PFSK-1 (cell line): ENCODE measurements around the gene SCGB1C2. TPM values are rescaled to one million over a fixed set of nuclear protein-coding genes. Genes with fewer than 3 reads are reported as not detected.
"Not testable (repeated sequence)": the region's sequence is repeated elsewhere in the genome, so short reads cannot be mapped to it uniquely, and the experiment has no call there.

ENCODE experiments used
- FOXP2 ChIP-seq: optimal IDR thresholded peaks from 2 replicates; pipeline ENCODE3; 2011; ENCODE audit warnings: borderline replicate concordance, control low read depth, inconsistent platforms; ENCODE audit not compliant: insufficient read depth; ENCODE audit errors: extremely low read length, extremely low read depth
- POLR2AphosphoS5 ChIP-seq: IDR thresholded peaks from 2 replicates; pipeline ENCODE4 v1.6.1; 2012; ENCODE audit warnings: low read depth, mild to moderate bottlenecking, control low read depth, low read length, moderate library complexity
- REST ChIP-seq, 2 experiments: IDR thresholded peaks; 2 replicates each; pipeline versions ENCODE4 v1.6.1 to v1.8.0; 2011 to 2012; ENCODE audit warnings: low read depth in 2 of 2, low read length in 2 of 2, control low read depth in 1 of 2, inconsistent platforms in 1 of 2, mild to moderate bottlenecking in 1 of 2, moderate library complexity in 1 of 2; ENCODE audit not compliant: insufficient read depth in 1 of 2
- SIN3A ChIP-seq: IDR thresholded peaks from 2 replicates; pipeline ENCODE4 v1.6.1; 2012; ENCODE audit warnings: mild to moderate bottlenecking, low read length, moderate library complexity, borderline replicate concordance; ENCODE audit not compliant: insufficient read depth
- TAF1 ChIP-seq: IDR thresholded peaks from 2 replicates; pipeline ENCODE4 v1.6.1; 2012; ENCODE audit warnings: low read length, control low read depth, borderline replicate concordance; ENCODE audit not compliant: insufficient read depth
- polyA plus RNA-seq: library from polyadenylated mRNA; unstranded; fragments of >200 nt; gene quantifications from one replicate; pipeline ENCODE4 v1.2.1, GENCODE V29; 2012; ENCODE audit warnings: low read depth, missing spikeins; ENCODE audit not compliant: insufficient read length

The SCGB1C2 gene
- polyA plus RNA-seq, result not detected

- not testable (repeated sequence) for TF ChIP-seq TAF1, POLR2AphosphoS5, FOXP2
Measured at GRCh38 chr17:137166-137807, at the start of gene SCGB1C2. TSS of gene SCGB1C2 (plus strand) at chr17:137569. CDS start at chr17:137591, 22 bp downstream.

GRCh38 chr17:142102-142661 is 4.8 kb downstream of the SCGB1C2 start:
- TF ChIP-seq REST (IDR thresholded peaks at IDR 0.05; ENCODE audit: insufficient read depth in 1 of 2, low read depth in 2 of 2, low read length in 2 of 2), result no peak
- no peak for TF ChIP-seq FOXP2
- no peak for TF ChIP-seq POLR2AphosphoS5
- TF ChIP-seq SIN3A, result no peak

DNA sequence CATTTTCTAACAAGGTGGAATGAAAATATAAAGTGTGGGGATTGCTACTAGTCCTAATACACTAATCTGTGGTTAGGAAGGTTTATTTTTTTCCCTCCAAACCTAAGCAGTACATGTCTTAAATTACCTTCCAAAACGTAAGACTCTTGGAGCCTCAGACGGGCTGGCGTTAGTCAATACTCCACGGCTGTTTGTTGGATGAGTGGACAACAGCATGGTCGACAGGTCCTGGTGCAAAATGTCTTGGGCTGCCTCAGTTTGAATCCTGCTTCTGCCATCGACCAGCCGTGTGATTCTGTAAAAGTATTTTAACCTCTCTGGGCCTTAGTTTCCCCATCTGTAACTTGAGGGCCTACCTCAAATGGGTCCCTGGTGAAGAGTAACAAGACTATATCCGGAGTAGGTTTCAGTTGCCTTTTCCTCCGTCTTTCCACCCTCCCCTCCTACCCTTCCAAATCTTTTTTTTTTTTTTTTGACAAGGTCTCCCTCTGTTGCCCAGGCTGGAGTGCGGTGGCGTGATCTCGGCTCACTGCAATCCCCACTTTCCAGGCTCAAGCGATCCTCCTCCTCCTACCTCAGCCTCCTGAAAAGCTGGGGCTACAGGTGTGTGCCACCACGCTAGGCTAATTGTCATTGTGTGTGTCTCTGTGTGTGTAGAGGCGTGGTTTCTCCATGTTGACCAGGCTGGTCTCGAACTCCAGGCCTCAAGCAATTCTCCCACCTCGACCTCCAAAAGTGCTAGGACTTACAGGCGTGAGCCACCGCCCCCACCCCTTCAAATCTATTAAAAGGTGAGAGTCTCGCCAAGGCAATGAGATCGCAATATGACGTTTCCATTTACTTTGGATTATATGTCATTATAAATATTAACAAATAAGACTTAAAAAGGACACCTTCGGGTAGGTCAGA is 5.8 kb downstream of the SCGB1C2 start:
- no peak for TF ChIP-seq REST (IDR thresholded peaks at IDR 0.05; ENCODE audit: insufficient read depth in 1 of 2, low read depth in 2 of 2, low read length in 2 of 2)
- no peak for TF ChIP-seq FOXP2
- no peak for TF ChIP-seq TAF1
- TF ChIP-seq POLR2AphosphoS5, result no peak
- no peak for TF ChIP-seq SIN3A

GRCh38 chr17:143785-144281 is 6.5 kb downstream of the SCGB1C2 start:
- TF ChIP-seq POLR2AphosphoS5 (no peak), REST (IDR thresholded peaks at IDR 0.05; ENCODE audit: insufficient read depth in 1 of 2, low read depth in 2 of 2, low read length in 2 of 2) (no peak), SIN3A (no peak), FOXP2 (no peak), TAF1 (no peak)

DNA sequence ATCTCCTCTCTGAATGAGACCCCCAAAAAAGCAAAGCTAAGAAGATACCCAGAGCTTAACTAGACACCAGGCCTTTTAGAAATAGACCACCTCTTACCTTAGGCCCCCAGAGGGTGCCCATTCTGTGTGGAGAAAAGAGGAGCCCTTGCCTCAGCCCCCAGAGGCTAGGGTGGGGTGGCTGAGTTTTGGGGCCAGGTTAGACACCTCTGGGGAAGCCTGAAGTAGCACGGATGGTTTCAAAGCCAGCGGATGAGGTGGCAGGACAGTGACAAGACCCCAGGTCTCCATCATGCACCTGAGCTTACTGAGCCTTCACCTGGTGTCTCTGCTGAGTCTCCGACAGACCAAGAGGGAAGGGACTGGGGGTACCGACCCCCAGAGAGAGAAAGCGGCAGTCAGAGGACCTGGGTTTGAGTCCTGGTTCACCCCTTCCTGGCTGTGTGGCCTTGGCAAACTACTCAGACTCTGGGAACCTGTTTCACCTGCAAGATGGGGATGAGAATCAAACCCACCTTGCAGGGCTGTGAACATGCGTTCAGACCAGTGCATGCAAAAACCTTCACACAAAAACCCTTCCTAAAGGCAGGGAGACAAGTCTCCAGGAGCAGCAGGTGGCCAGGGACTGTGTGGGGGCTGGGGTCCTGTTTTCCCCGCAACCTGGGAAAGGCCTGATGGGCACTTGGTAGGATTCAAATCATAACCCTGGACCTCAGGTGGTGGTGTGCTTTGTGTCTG is 7.7 kb downstream of the SCGB1C2 start:
- TF ChIP-seq FOXP2 (no peak), TAF1 (no peak), POLR2AphosphoS5 (no peak), SIN3A (no peak), REST (IDR thresholded peaks at IDR 0.05; ENCODE audit: insufficient read depth in 1 of 2, low read depth in 2 of 2, low read length in 2 of 2) (no peak)
